Keratinocyte (primary cell): Measurements from ENCODE around the gene PNCK.

ENCODE experiments used
- EZH2 ChIP-seq: IDR thresholded peaks from one replicate; pipeline ENCODE4 v1.6.1; 2012; ENCODE audit warnings: inconsistent platforms, mild to moderate bottlenecking, low read length, moderate library complexity
- TF ChIP-seq, protein P1 (sequence below), 3 experiments: IDR thresholded peaks in 1 of 3; conservative IDR thresholded peaks in 1 of 3; optimal IDR thresholded peaks in 1 of 3; 2 replicates in 2 of 3; 3 replicates in 1 of 3; pipeline versions ENCODE3 to v1.5.1; 2011; ENCODE audit warnings: low read length in 3 of 3, mild to moderate bottlenecking in 3 of 3, moderate library complexity in 2 of 3, control low read depth in 1 of 3, inconsistent platforms in 1 of 3; ENCODE audit not compliant: insufficient read depth in 2 of 3; ENCODE audit errors: extremely low read depth in 1 of 3

DNA sequence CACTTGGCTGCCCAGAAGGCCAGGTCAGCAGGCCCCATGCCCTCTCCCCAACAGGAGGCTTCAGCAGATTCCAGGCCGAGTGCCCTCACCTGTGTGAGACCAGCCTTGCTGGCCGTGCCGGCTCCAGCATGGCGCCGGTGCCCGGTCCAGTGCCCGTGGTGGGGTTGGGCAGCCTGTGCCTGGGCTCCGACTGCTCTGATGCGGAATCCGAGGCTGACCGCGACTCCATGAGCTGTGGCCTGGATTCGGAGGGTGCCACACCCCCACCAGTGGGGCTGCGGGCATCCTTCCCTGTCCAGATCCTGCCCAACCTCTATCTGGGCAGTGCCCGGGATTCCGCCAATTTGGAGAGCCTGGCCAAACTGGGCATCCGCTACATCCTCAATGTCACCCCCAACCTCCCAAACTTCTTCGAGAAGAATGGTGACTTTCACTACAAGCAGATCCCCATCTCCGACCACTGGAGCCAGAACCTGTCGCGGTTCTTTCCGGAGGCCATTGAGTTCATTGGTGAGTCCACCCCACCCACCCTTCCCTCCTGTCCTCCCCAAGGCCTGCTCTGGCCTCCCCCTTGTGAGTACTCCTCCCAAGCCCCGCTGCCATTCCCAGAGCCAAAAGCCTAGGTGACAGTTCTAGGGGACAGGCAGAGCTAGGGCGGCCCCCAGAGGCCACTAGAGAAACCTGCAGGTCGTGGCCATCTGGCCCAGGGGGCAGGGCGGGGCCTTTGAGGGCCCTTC lies 24.3 kb downstream of the PNCK start:
- no peak for TF ChIP-seq EZH2
- TF ChIP-seq, protein P1, sequence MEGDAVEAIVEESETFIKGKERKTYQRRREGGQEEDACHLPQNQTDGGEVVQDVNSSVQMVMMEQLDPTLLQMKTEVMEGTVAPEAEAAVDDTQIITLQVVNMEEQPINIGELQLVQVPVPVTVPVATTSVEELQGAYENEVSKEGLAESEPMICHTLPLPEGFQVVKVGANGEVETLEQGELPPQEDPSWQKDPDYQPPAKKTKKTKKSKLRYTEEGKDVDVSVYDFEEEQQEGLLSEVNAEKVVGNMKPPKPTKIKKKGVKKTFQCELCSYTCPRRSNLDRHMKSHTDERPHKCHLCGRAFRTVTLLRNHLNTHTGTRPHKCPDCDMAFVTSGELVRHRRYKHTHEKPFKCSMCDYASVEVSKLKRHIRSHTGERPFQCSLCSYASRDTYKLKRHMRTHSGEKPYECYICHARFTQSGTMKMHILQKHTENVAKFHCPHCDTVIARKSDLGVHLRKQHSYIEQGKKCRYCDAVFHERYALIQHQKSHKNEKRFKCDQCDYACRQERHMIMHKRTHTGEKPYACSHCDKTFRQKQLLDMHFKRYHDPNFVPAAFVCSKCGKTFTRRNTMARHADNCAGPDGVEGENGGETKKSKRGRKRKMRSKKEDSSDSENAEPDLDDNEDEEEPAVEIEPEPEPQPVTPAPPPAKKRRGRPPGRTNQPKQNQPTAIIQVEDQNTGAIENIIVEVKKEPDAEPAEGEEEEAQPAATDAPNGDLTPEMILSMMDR (optimal IDR thresholded peaks at IDR 0.05 in 1 of 3, IDR thresholded peaks at IDR 0.05 in 1 of 3, conservative IDR thresholded peaks at IDR 0.05 in 1 of 3; ENCODE audit: extremely low read depth in 1 of 3, insufficient read depth in 2 of 3, low read length in 3 of 3) = peak in 2 of 3 experiments; percentile 22 to 24
